GM18867 (cell line): Measurements from ENCODE around the gene CEACAM16.

Source experiments
- ATAC-seq: cut with Tn5 transposase; IDR thresholded peaks from one replicate; pipeline ENCODE4 v1.9.1; 2021; ENCODE audit warnings: mild to moderate bottlenecking, moderate library complexity; ENCODE audit not compliant: unreplicated experiment

The CEACAM16 gene

GRCh38 chr19:44759083-44759804 lies 60.3 kb downstream of the CEACAM16 start:
- ATAC-seq, result no peak
